Naive thymus-derived CD4-positive, alpha-beta T cell (primary cell): ENCODE results near the gene MRPL38. TPM values are rescaled to one million over a fixed set of nuclear protein-coding genes. Genes with fewer than 3 reads are reported as not detected.

Experiments
- ATAC-seq: fragments of 150-1000 bp; cut with Tn5 transposase; 2 replicates; pipeline ENCODE4 v1.10.0; 2021; ENCODE audit warnings: mild to moderate bottlenecking, moderate library complexity
- CTCF ChIA-PET: fragments of 350-600 bp; sonication (Branson Sonifier 250); formaldehyde crosslinking; loops from one replicate; lab custom pipeline; 2021; ENCODE audit warnings: antibody characterized with exemption; lab: Charles Lee
- POLR2A ChIA-PET: fragments of 350-600 bp; sonication (Branson Sonifier 250); formaldehyde crosslinking; loops from one replicate; lab custom pipeline; 2021; ENCODE audit warnings: antibody characterized with exemption, inconsistent platforms; lab: Charles Lee
- DNase-seq, 9 donors: peaks; one replicate each; pipeline versions ENCODE4 v3.0.0 to v3.0.0-alpha.2; 2020 to 2022; ENCODE audit warnings: mixed read lengths in 1 of 9
- H3K27ac ChIP-seq: one replicate; pipeline ENCODE4 v1.7.0; 2013; ENCODE audit warnings: mild to moderate bottlenecking, low read depth, low read length, moderate library complexity
- H3K27me3 ChIP-seq, 2 donors: one replicate each; pipeline ENCODE4 v1.7.0; 2013; ENCODE audit warnings: low read length in 2 of 2, mild to moderate bottlenecking in 2 of 2, moderate library complexity in 2 of 2; ENCODE audit not compliant: control insufficient read depth in 2 of 2, insufficient read depth in 2 of 2
- H3K36me3 ChIP-seq, 3 experiments: 1 replicate in 2 of 3; 2 replicates in 1 of 3; pipeline ENCODE4 v1.7.0; 2013; ENCODE audit warnings: low read length in 3 of 3, mild to moderate bottlenecking in 3 of 3, moderate library complexity in 1 of 3; ENCODE audit not compliant: insufficient read depth in 3 of 3, control insufficient read depth in 2 of 3
- H3K4me1 ChIP-seq, 2 donors: one replicate each; pipeline ENCODE4 v1.7.0; 2013; ENCODE audit warnings: low read length in 2 of 2, mild to moderate bottlenecking in 2 of 2, moderate library complexity in 1 of 2; ENCODE audit not compliant: control insufficient read depth in 2 of 2, insufficient read depth in 2 of 2
- H3K4me3 ChIP-seq: 2 replicates; pipeline ENCODE4 v1.7.0; 2013; ENCODE audit warnings: mild to moderate bottlenecking, low read length
- H3K9me3 ChIP-seq, 3 experiments: 1 replicate in 2 of 3; 2 replicates in 1 of 3; pipeline ENCODE4 v1.7.0; 2013; ENCODE audit warnings: low read length in 3 of 3; ENCODE audit not compliant: control insufficient read depth in 2 of 3
- H3K27ac Mint-ChIP-seq, 9 donors: one replicate each; pipeline ENCODE4 v1.8.0; 2020 to 2022; ENCODE audit warnings: mixed read lengths in 9 of 9, mild to moderate bottlenecking in 8 of 9, moderate library complexity in 5 of 9, inconsistent platforms in 2 of 9
- H3K27me3 Mint-ChIP-seq, 5 donors: one replicate each; pipeline ENCODE4 v1.8.0; 2021 to 2022; ENCODE audit warnings: mixed read lengths in 5 of 5, mild to moderate bottlenecking in 1 of 5
- H3K36me3 Mint-ChIP-seq, 5 donors: one replicate each; pipeline ENCODE4 v1.8.0; 2020 to 2022; ENCODE audit warnings: mixed read lengths in 5 of 5, mild to moderate bottlenecking in 3 of 5, inconsistent platforms in 1 of 5
- H3K4me1 Mint-ChIP-seq, 7 donors: one replicate each; pipeline ENCODE4 v1.8.0; 2020 to 2022; ENCODE audit warnings: mixed read lengths in 7 of 7, mild to moderate bottlenecking in 3 of 7, inconsistent platforms in 1 of 7
- H3K4me3 Mint-ChIP-seq, 10 donors: one replicate each; pipeline ENCODE4 v1.8.0; 2020 to 2022; ENCODE audit warnings: mild to moderate bottlenecking in 10 of 10, mixed read lengths in 10 of 10, moderate library complexity in 6 of 10, inconsistent platforms in 2 of 10
- H3K9me3 Mint-ChIP-seq, 11 donors: one replicate each; pipeline ENCODE4 v1.8.0; 2020 to 2022; ENCODE audit warnings: mixed read lengths in 11 of 11, mild to moderate bottlenecking in 4 of 11, inconsistent platforms in 1 of 11, moderate library complexity in 1 of 11
- intact Hi-C, 2 donors: fragments of 100-400 bp; cut with micrococcal nuclease; formaldehyde crosslinking; loops; one replicate each; pipeline ENCODE4 v1.15.1; 2023
- polyA plus RNA-seq, 2 donors: library from polyadenylated mRNA; unstranded; fragments of 300-500 nt; fragmentation: Illumina TruSeq; gene quantifications; one replicate each; pipeline ENCODE4 v1.2.3, GENCODE V29; 2021
- total RNA-seq, 6 experiments: library from RNA in 5 of 6; stranded (reverse) in 5 of 6; gene quantifications; 1 replicate in 5 of 6; 2 replicates in 1 of 6; pipeline ENCODE4 v1.2.3 and lab custom pipeline; 2021 to 2026

The MRPL38 gene
- total and polyA plus RNA-seq, 7 experiments from 2014 or later = 64.6 to 154 (median 101) TPM

DNA sequence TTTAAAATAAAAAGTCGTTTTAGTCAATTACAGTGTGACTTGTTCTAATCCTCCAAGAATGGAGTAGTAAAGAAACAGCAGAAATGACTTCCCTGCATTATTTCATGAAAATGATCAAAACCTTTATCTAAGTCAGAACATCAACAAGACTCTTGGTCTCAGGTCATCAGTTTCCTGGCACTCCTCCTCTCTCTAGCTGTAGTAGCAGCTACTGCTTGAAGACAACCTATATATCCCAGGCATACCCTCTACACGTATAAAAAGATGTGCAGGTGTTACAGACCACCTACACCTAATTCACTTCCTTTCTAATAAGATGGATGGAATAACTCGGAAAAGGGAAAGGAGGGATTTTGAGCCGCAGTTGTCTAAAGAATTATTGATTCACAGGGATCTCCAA is 37.8 kb upstream of the MRPL38 start:
- DNase-seq (no peak), ATAC-seq (no peak)
- Histone ChIP-seq H3K4me3 (no peak overlapping the region), H3K27me3 (no peaks in the 10 kb centered on the region), H3K4me1 (peaks cover 5 to 11% of the 10 kb centered on the region in 2 donors), H3K27ac (no peak overlapping the region), H3K36me3 (peaks cover 0 to 10% (median 0%) of the 10 kb centered on the region in 3 experiments), H3K9me3 (no peaks in the 10 kb centered on the region)
- intact Hi-C loops = loop anchor here in 1 of 2 donors (5.0 kb wide), 1 partner anchor 410 kb away; the partner anchor contains the start of gene PRPSAP1
- Mint-ChIP-seq H3K4me3 (peak overlapping the region in 4 of 10 donors; percentile 23 to 47 (median 30)), H3K36me3 (peaks cover 0 to 4% (median 0%) of the 10 kb centered on the region in 5 donors), H3K27ac (peak overlapping the region in 3 of 9 donors; percentile 16 to 51 (median 42)), H3K4me1 (peaks cover 9 to 19% (median 11%) of the 10 kb centered on the region in 7 donors), H3K27me3 (no peaks in the 10 kb centered on the region), H3K9me3 (no peaks in the 10 kb centered on the region)
- ChIA-PET CTCF (no interaction called here), POLR2A (no interaction called here)

DNA sequence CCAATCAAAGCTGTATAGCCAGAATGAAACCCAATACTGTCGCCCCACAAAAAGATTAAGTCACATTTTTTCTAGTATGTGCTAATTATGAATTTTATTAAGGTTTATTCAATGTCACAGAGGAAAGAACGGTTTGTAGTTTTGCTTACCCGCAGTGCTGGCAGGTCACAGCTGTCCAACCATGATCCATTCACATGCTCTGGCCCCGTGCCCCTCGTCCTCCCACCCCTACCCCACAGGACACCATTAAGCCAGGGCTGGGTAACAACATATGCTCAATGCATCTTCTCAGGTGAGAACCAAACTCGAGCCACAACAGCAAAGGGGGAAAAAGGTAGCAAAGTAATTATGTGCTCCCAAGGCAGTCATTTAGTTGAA is 36.7 kb upstream of the MRPL38 start:
- intact Hi-C loops = loop anchor here (1.0 to 5.0 kb wide), 9 partner anchors 37 to 615 kb away; partner anchors contain the start of genes ACOX1 (in 2 of the 2), MRPL38 (in 2 of the 2), TEN1 (in 2 of the 2) and PRPSAP1 (in 1 of the 2)
- H3K4me3 ChIP-seq = peak overlapping the region; percentile 89
- ATAC-seq = no peak
- H3K27ac ChIP-seq = peak overlapping the region; percentile 86
- Mint-ChIP-seq H3K4me3 (peak overlapping the region; percentile 77 to 93 (median 90)), H3K27me3 (no peaks in the 10 kb centered on the region), H3K27ac (peak overlapping the region in 7 of 9 donors; percentile 74 to 94 (median 86)), H3K4me1 (peaks cover 9 to 19% (median 11%) of the 10 kb centered on the region in 7 donors), H3K9me3 (no peaks in the 10 kb centered on the region), H3K36me3 (peaks cover 0 to 3% (median 0%) of the 10 kb centered on the region in 5 donors)
- ChIA-PET CTCF (interaction anchor here (1.0 kb wide), 2 partner anchors 37 to 45 kb away, joined by 3 read pairs; partner anchors contain the start of genes ACOX1 and TRIM65), POLR2A (interaction anchor here (0.8 to 1.7 kb wide), 9 partner anchors 8 to 161 kb away, joined by 3 to 7 read pairs (median 3); partner anchors contain the start of genes ACOX1, TEN1, TRIM65 and WBP2)
- DNase-seq = no peak
- peaks cover 5 to 11% of the 10 kb centered on the region in 2 donors for H3K4me1 ChIP-seq
- no peaks in the 10 kb centered on the region for H3K27me3 ChIP-seq
- no peaks in the 10 kb centered on the region for H3K36me3 ChIP-seq
- H3K9me3 ChIP-seq = no peaks in the 10 kb centered on the region

DNA sequence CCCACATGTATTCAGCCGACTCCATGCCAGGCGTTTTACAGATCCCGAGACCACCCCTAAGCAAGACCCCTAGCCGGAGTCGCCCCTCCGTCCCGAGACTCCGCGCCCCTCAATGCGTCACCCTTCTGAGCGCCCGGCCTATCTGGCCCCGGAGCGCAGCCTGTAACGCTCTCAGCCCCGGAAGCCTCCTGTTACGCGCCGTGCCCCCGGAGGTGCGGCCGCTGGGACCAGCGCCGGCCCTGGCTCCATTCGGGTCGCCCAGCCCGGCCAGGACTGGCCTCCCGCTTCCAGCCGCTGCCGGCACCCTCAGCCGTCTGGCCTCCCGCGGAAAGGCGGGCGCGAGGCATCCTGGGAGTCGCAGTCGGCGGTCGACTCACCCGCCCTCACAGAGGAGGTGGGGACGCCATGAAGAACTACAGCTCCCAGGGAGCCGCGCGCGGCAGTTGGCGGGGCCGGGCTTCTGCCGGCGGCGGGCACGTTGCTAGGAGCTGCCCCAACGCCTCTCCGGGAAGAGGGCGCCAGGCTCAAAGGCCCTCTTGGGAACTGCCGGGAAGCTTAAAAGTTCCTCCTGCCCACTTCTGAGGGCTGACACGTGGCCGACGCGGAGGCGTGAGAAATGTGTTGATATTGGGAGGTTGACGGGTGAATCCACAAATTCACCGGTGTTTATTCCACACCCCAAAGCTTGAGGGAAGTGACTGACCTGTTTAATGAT is 36.2 kb upstream of the MRPL38 start, which contains the start of gene FBF1:
Gene FBF1 (minus strand): TSS at position 316 of the 715 bp plus-strand sequence. CDS start 2,893 bp downstream, outside the sequence.
- DNase-seq (peak; percentile 74 to 92 (median 82)), ATAC-seq (peak; percentile 100)
- POLR2A ChIA-PET = interaction anchor here (0.8 to 1.7 kb wide), 9 partner anchors 8 to 161 kb away, joined by 3 to 7 read pairs (median 3); partner anchors contain the start of genes ACOX1, TEN1, TRIM65 and WBP2
- Mint-ChIP-seq H3K9me3 (no peaks in the 10 kb centered on the region), H3K36me3 (peaks cover 0 to 3% (median 0%) of the 10 kb centered on the region in 5 donors), H3K27ac (peak within 1 kb of the TSS; percentile 74 to 94 (median 89)), H3K4me1 (peaks cover 9 to 19% (median 11%) of the 10 kb centered on the region in 7 donors), H3K4me3 (peak within 1 kb of the TSS; percentile 77 to 93 (median 90)), H3K27me3 (no peaks in the 10 kb centered on the region)
- H3K4me1 ChIP-seq = peaks cover 5 to 11% of the 10 kb centered on the region in 2 donors
- peak within 1 kb of the TSS; percentile 86 for H3K27ac ChIP-seq
- CTCF ChIA-PET = interaction anchor here (1.0 kb wide), 2 partner anchors 38 to 44 kb away, joined by 3 read pairs; partner anchors contain the start of genes ACOX1 and TRIM65
- intact Hi-C loops = loop anchor here (1.0 to 5.0 kb wide), 9 partner anchors 37 to 616 kb away; partner anchors contain the start of genes ACOX1 (in 2 of the 2), MRPL38 (in 2 of the 2), TEN1 (in 2 of the 2) and PRPSAP1 (in 1 of the 2)
- no peaks in the 10 kb centered on the region for H3K27me3 ChIP-seq
- H3K36me3 ChIP-seq = no peaks in the 10 kb centered on the region
- no peaks in the 10 kb centered on the region for H3K9me3 ChIP-seq
- H3K4me3 ChIP-seq = peak within 1 kb of the TSS; percentile 89

- DNase-seq (no peak), ATAC-seq (no peak)
- ChIA-PET POLR2A (no interaction called here), CTCF (no interaction called here)
- H3K27ac ChIP-seq = no peak overlapping the region
- no peaks in the 10 kb centered on the region for H3K36me3 ChIP-seq
- no peak overlapping the region for H3K27ac Mint-ChIP-seq
- H3K4me3 Mint-ChIP-seq = no peak overlapping the region
- H3K27me3 Mint-ChIP-seq = no peaks in the 10 kb centered on the region
- H3K9me3 ChIP-seq = no peaks in the 10 kb centered on the region
- H3K36me3 Mint-ChIP-seq = no peaks in the 10 kb centered on the region
- intact Hi-C loops = no loop called here
- peaks cover 5 to 11% of the 10 kb centered on the region in 2 donors for H3K4me1 ChIP-seq
- no peaks in the 10 kb centered on the region for H3K9me3 Mint-ChIP-seq
- peaks cover 9 to 19% (median 11%) of the 10 kb centered on the region in 7 donors for H3K4me1 Mint-ChIP-seq
- no peaks in the 10 kb centered on the region for H3K27me3 ChIP-seq
- no peak overlapping the region for H3K4me3 ChIP-seq
These were observed 33.0 kb upstream of the MRPL38 start for GRCh38 chr17:75937652-75938051.

DNA sequence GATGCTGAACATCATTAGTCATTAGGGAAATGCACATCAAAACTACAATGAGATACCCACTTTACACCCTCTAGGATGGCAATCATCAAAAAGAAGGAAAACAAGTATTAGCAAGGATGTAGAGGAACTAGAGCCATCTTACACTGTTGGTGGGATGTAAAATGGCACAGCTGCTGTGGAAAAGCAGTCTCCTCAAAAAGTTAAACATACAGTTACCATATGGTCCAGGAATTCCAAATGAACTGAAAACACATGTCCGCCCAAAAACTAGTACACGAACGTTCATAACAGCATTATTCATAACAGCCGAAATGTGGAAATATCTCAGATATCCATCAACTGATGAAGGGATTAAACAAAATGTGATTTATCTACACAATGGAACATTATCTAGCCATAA is 29.1 kb upstream of the MRPL38 start:
- no peak for DNase-seq
- Histone ChIP-seq H3K4me1 (no peaks in the 10 kb centered on the region), H3K27ac (no peak overlapping the region), H3K27me3 (no peaks in the 10 kb centered on the region), H3K9me3 (no peaks in the 10 kb centered on the region), H3K36me3 (no peaks in the 10 kb centered on the region), H3K4me3 (no peak overlapping the region)
- no peaks in the 10 kb centered on the region for H3K27me3 Mint-ChIP-seq
- peaks cover 0 to 3% (median 0%) of the 10 kb centered on the region in 5 donors for H3K36me3 Mint-ChIP-seq
- H3K9me3 Mint-ChIP-seq = no peaks in the 10 kb centered on the region
- ChIA-PET POLR2A (no interaction called here), CTCF (no interaction called here)
- intact Hi-C loops = no loop called here
- no peak overlapping the region for H3K27ac Mint-ChIP-seq
- no peak overlapping the region for H3K4me3 Mint-ChIP-seq
- ATAC-seq = no peak
- no peaks in the 10 kb centered on the region for H3K4me1 Mint-ChIP-seq

DNA sequence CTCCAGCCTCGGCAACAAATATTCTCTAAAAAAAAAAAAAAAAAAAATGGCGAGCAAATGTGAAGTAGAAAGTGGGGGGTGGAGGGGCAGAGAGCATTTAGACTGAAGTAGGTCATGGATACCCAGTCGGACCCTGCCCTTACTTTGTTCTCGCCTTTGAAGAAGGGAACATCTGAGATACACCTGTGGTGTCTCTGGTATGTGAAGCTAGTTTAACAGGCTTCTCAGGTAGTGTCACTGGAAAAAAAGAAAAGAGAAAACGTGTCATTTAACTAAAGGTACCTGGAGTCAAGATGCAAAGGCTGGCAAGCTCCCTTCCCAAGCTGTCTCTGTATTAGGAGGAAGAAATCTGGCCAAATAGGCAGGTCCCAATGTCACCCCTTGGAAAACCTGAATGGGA is 28.2 kb upstream of the MRPL38 start:
- no peaks in the 10 kb centered on the region for H3K9me3 ChIP-seq
- ChIA-PET POLR2A (no interaction called here), CTCF (no interaction called here)
- DNase-seq = no peak
- H3K36me3 ChIP-seq = no peaks in the 10 kb centered on the region
- no peak for ATAC-seq
- no peak overlapping the region for H3K4me3 ChIP-seq
- no peaks in the 10 kb centered on the region for H3K4me1 ChIP-seq
- Mint-ChIP-seq H3K27ac (no peak overlapping the region), H3K27me3 (no peaks in the 10 kb centered on the region), H3K9me3 (no peaks in the 10 kb centered on the region), H3K36me3 (peaks cover 0 to 7% (median 0%) of the 10 kb centered on the region in 5 donors), H3K4me3 (no peak overlapping the region), H3K4me1 (no peaks in the 10 kb centered on the region)
- no peak overlapping the region for H3K27ac ChIP-seq
- intact Hi-C loops = no loop called here
- H3K27me3 ChIP-seq = no peaks in the 10 kb centered on the region
